ENCODE measurements around the gene CTDSP1. TPM values are rescaled to one million over a fixed set of nuclear protein-coding genes. Genes with fewer than 3 reads are reported as not detected.

The CTDSP1 gene
- polyA plus RNA-seq, 1 of the 3 experiments (the other 2 are of a cell fraction), result 88.0 TPM

DNA sequence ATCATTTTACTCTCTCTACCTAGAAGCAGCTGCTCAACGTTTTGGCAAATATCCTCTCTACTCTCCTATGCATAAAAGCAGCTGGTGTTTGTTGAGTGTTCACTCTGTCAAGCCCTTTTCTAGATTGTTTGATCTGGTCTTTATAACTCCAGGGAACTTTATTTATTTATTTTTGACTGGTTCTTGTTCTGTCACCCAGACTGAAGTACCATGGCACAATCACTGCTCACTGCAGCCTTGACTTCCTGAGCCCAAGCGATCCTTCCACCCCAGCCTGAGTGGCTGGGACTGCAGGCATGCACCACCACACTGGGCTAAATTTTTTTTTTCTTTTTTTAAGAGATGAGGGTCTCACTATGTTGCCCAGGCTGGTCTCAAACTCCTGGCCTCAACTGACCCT, 30.3 kb upstream of the CTDSP1 start (continued):
- no peak for TF ChIP-seq FOXJ3 (CRISPR knock-in tag; IDR thresholded peaks at IDR 0.05)
- TF ChIP-seq NRF1 (IDR thresholded peaks at IDR 0.05; ENCODE audit: low read depth, low read length), result no peak
- no peak for TF ChIP-seq RXRA (IDR thresholded peaks at IDR 0.05; ENCODE audit: borderline replicate concordance, low read depth)
- TF ChIP-seq, protein P1, sequence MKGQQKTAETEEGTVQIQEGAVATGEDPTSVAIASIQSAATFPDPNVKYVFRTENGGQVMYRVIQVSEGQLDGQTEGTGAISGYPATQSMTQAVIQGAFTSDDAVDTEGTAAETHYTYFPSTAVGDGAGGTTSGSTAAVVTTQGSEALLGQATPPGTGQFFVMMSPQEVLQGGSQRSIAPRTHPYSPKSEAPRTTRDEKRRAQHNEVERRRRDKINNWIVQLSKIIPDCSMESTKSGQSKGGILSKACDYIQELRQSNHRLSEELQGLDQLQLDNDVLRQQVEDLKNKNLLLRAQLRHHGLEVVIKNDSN (IDR thresholded peaks at IDR 0.05; ENCODE audit: borderline replicate concordance, low read depth), result no peak
- no peak for TF ChIP-seq MEF2A (IDR thresholded peaks at IDR 0.05; ENCODE audit: borderline replicate concordance, low read depth)

DNA sequence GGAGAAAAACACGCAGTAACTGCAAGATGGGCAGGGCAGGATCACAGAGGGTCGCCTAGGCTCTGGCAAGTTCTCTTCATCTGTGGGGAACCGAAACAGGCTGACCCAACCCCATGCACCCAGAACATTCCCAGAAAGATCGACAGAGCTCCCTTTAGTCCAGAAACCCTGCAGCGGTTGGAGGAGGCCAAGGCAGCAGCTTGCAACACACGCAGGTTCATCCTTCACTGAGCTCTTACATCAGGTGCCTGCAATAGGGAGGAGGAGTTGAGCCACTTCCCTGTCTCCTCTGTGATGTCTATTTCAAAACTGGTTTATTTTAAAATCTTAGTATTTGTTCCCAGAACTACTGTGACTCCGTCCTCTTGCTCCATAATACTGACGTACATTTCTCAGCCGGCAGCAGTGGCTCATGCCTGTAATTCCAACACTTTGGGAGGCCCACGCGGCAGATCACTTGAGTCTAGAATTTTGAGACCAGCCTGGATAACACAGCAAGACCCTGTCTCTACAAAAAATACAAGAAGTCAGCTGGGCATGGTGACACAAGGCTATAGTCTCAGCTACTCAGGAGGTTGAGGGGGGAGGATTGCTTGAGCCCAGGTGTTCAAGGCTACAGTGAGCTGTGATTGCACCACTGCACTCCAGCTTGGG, 29.1 kb upstream of the CTDSP1 start:
- Histone ChIP-seq H3K36me3 (replicated peaks in 1 of 2; ENCODE audit: control insufficient read depth in 1 of 2, insufficient read depth in 2 of 2, low read length in 1 of 2) (no peaks in the 10 kb centered on the region), H3F3A (replicated peaks; ENCODE audit: insufficient read depth) (peaks cover 5% of the 10 kb centered on the region), H3K9me2 (no peaks in the 10 kb centered on the region), H3K4me3 (ENCODE audit: low read depth in 2 of 2, low read length in 1 of 2) (no peak overlapping the region), H3K27ac (ENCODE audit: low read depth in 2 of 2, low read length in 1 of 2) (no peak overlapping the region), H3K79me2 (ENCODE audit: insufficient read depth) (no peaks in the 10 kb centered on the region), H3K4me2 (no peak overlapping the region), H2AFZ (ENCODE audit: low read depth) (no peak overlapping the region), H3K9ac (no peak overlapping the region), H3K4me1 (ENCODE audit: control insufficient read depth in 1 of 2, insufficient read depth in 2 of 2, low read depth in 1 of 2, low read length in 1 of 2) (no peaks in the 10 kb centered on the region), H4K20me1 (ENCODE audit: insufficient read depth) (no peaks in the 10 kb centered on the region), H3K27me3 (ENCODE audit: insufficient read depth) (no peaks in the 10 kb centered on the region), H3K9me3 (no peaks in the 10 kb centered on the region)
- CTCF ChIA-PET, result no interaction called here
- TF ChIP-seq MEF2A (IDR thresholded peaks at IDR 0.05; ENCODE audit: borderline replicate concordance, low read depth) (no peak), TEAD4 (IDR thresholded peaks at IDR 0.05; ENCODE audit: borderline replicate concordance, insufficient read depth) (no peak), ELF1 (IDR thresholded peaks at IDR 0.05) (no peak), RFX5 (IDR thresholded peaks at IDR 0.05; ENCODE audit: low read length) (no peak), RAD21 (IDR thresholded peaks at IDR 0.05; ENCODE audit: low read length) (no peak), POLR2AphosphoS5 (IDR thresholded peaks at IDR 0.05; ENCODE audit: low read depth, low read length) (no peak)
- TF ChIP-seq, protein P2, sequence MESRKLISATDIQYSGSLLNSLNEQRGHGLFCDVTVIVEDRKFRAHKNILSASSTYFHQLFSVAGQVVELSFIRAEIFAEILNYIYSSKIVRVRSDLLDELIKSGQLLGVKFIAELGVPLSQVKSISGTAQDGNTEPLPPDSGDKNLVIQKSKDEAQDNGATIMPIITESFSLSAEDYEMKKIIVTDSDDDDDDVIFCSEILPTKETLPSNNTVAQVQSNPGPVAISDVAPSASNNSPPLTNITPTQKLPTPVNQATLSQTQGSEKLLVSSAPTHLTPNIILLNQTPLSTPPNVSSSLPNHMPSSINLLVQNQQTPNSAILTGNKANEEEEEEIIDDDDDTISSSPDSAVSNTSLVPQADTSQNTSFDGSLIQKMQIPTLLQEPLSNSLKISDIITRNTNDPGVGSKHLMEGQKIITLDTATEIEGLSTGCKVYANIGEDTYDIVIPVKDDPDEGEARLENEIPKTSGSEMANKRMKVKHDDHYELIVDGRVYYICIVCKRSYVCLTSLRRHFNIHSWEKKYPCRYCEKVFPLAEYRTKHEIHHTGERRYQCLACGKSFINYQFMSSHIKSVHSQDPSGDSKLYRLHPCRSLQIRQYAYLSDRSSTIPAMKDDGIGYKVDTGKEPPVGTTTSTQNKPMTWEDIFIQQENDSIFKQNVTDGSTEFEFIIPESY (IDR thresholded peaks at IDR 0.05; ENCODE audit: borderline replicate concordance, low read depth), result no peak
- POLR2A ChIA-PET, result no interaction called here
- DNase-seq, result no peak
- WGBS (ENCODE audit: low lambda C conversion rate), result 81% methylated on average over 11 of the region's 11 CpGs

DNA sequence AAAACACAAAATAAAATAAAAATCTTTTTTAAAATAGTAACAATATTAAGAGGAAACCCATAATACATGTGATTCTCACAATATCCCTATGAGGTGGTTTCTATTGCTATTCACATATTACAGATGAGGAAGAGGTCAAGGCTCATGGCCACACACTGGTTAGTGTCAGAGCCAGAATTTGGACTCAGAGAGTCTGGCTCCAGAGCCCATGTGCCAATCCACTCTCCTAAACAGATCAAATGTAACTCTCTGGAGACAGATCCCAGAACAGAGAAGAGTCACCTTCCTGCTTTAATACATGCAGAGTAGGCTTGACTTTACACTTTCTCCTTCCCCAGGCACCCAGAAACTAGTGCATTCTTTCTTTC, 27.7 kb upstream of the CTDSP1 start:
- Histone ChIP-seq H3K36me3 (replicated peaks in 1 of 2; ENCODE audit: control insufficient read depth in 1 of 2, insufficient read depth in 2 of 2, low read length in 1 of 2) (no peaks in the 10 kb centered on the region), H3K27me3 (ENCODE audit: insufficient read depth) (no peaks in the 10 kb centered on the region), H2AFZ (ENCODE audit: low read depth) (no peak overlapping the region), H3K9me2 (no peaks in the 10 kb centered on the region), H3K4me1 (ENCODE audit: control insufficient read depth in 1 of 2, insufficient read depth in 2 of 2, low read depth in 1 of 2, low read length in 1 of 2) (no peaks in the 10 kb centered on the region), H3K9ac (no peak overlapping the region), H3K9me3 (no peaks in the 10 kb centered on the region), H4K20me1 (ENCODE audit: insufficient read depth) (no peaks in the 10 kb centered on the region), H3F3A (replicated peaks; ENCODE audit: insufficient read depth) (peaks cover 5% of the 10 kb centered on the region), H3K79me2 (ENCODE audit: insufficient read depth) (no peaks in the 10 kb centered on the region), H3K27ac (ENCODE audit: low read depth in 2 of 2, low read length in 1 of 2) (no peak overlapping the region), H3K4me2 (no peak overlapping the region), H3K4me3 (ENCODE audit: low read depth in 2 of 2, low read length in 1 of 2) (no peak overlapping the region)
- no peak for DNase-seq
- TF ChIP-seq RCOR1 (IDR thresholded peaks at IDR 0.05; ENCODE audit: low read length), result no peak
- no peak for TF ChIP-seq RFX5 (IDR thresholded peaks at IDR 0.05; ENCODE audit: low read length)
- no peak for TF ChIP-seq YY1 (IDR thresholded peaks at IDR 0.05; ENCODE audit: low read depth)
- TF ChIP-seq, protein P3, sequence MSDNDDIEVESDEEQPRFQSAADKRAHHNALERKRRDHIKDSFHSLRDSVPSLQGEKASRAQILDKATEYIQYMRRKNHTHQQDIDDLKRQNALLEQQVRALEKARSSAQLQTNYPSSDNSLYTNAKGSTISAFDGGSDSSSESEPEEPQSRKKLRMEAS (IDR thresholded peaks at IDR 0.05; ENCODE audit: low read depth), result no peak
- TF ChIP-seq, protein P4, sequence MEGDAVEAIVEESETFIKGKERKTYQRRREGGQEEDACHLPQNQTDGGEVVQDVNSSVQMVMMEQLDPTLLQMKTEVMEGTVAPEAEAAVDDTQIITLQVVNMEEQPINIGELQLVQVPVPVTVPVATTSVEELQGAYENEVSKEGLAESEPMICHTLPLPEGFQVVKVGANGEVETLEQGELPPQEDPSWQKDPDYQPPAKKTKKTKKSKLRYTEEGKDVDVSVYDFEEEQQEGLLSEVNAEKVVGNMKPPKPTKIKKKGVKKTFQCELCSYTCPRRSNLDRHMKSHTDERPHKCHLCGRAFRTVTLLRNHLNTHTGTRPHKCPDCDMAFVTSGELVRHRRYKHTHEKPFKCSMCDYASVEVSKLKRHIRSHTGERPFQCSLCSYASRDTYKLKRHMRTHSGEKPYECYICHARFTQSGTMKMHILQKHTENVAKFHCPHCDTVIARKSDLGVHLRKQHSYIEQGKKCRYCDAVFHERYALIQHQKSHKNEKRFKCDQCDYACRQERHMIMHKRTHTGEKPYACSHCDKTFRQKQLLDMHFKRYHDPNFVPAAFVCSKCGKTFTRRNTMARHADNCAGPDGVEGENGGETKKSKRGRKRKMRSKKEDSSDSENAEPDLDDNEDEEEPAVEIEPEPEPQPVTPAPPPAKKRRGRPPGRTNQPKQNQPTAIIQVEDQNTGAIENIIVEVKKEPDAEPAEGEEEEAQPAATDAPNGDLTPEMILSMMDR (IDR thresholded peaks at IDR 0.05), result no peak
- TF ChIP-seq NRF1 (IDR thresholded peaks at IDR 0.05; ENCODE audit: low read depth, low read length), result no peak
- no peak for TF ChIP-seq TAF1 (IDR thresholded peaks at IDR 0.05; ENCODE audit: borderline replicate concordance, low read depth, low read length)
- TF ChIP-seq, protein P5, sequence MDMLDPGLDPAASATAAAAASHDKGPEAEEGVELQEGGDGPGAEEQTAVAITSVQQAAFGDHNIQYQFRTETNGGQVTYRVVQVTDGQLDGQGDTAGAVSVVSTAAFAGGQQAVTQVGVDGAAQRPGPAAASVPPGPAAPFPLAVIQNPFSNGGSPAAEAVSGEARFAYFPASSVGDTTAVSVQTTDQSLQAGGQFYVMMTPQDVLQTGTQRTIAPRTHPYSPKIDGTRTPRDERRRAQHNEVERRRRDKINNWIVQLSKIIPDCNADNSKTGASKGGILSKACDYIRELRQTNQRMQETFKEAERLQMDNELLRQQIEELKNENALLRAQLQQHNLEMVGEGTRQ (IDR thresholded peaks at IDR 0.05; ENCODE audit: borderline replicate concordance, low read depth, low read length), result no peak
- TF ChIP-seq, protein P6, sequence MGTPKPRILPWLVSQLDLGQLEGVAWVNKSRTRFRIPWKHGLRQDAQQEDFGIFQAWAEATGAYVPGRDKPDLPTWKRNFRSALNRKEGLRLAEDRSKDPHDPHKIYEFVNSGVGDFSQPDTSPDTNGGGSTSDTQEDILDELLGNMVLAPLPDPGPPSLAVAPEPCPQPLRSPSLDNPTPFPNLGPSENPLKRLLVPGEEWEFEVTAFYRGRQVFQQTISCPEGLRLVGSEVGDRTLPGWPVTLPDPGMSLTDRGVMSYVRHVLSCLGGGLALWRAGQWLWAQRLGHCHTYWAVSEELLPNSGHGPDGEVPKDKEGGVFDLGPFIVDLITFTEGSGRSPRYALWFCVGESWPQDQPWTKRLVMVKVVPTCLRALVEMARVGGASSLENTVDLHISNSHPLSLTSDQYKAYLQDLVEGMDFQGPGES (IDR thresholded peaks at IDR 0.05; ENCODE audit: low read depth, low read length), result no peak
- POLR2A ChIA-PET, result no interaction called here
- CTCF ChIA-PET, result interaction anchor here (0.6 kb wide), 1 partner anchor 84 kb away, joined by 3 read pairs; no protein-coding TSS in a partner anchor
